SK-N-MC (cell line): ENCODE results near the gene UBE2E2.

ENCODE experiments used
- EZH2 ChIP-seq: fragments of 200-600 bp; sonication (generic); IDR thresholded peaks from one replicate; pipeline ENCODE4 v1.6.1; 2017; ENCODE audit warnings: antibody characterized with exemption
- POLR2AphosphoS5 ChIP-seq: IDR thresholded peaks from 2 replicates; pipeline ENCODE4 v1.6.1; 2012; ENCODE audit warnings: mild to moderate bottlenecking, low read depth, low read length, borderline replicate concordance

DNA sequence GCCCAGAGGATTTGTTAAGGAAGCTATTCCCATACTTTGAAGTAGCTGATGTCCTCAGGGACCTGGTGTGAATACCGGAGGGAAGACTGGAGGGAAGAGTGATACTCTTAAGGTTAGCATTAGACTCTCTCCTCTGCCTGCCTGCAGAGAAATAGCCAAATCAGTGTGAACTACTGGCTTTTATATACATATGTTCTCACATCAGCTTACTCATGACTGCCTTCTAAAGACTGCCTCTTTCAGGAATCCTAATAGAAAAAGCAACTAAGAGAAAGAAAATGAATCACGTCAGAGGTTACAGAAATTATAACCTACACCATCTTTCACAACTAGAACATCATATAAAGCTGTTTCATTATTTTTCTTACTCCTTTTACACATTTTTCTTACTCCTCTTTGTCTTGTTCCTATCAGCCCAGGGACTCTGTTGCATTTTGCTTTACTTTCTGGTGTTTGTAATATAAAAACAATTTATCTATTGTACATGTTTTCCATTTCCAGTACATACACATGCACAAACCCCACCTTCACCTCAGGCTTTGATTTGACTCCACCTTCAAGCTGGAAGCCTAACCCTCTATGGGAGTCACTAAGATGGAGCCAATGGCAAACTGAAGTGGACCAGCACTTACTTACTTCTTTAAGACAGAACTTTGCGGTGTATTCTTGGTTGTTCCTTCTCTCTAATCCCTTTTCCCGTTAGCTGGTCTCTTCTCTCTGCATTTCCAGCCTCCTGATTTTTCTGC is 345.0 kb downstream of the UBE2E2 start:
- TF ChIP-seq EZH2 (no peak), POLR2AphosphoS5 (no peak)
